Measurements from ENCODE around the gene DISC1. TPM values are rescaled to one million over a fixed set of nuclear protein-coding genes. Genes with fewer than 3 reads are reported as not detected.

Gene DISC1
- total RNA-seq, 1 donor from 2014 or later: 3.5 TPM

DNA sequence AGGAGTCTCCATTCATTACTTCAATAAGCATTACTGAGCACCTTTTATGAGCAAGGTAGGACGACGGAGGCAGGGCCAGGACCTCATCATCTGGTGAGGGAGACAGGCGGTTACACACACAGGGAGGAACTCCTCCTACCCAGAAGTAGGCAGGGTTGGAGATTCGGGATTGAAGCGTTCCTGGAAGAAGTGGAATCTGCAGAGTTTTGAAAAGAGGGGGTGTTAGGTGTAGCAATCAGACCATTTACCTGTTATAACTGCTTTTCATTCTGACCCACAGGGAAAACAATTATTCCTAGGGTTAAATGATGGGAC lies 392.4 kb downstream of the DISC1 start:
- intact Hi-C loops (cut with micrococcal nuclease): no loop called here
- H3K4me1 ChIP-seq: peaks cover 3% of the 10 kb centered on the region
- no peak overlapping the region for H3K27ac ChIP-seq (replicated peaks)
- no peaks in the 10 kb centered on the region for H3K27me3 ChIP-seq (ENCODE audit: low read depth)
- H3K9me3 ChIP-seq (replicated peaks): no peaks in the 10 kb centered on the region
- no peaks in the 10 kb centered on the region for H3K36me3 ChIP-seq
- no peak for DNase-seq
- H3K4me3 ChIP-seq: no peak overlapping the region
- TF ChIP-seq, protein P1, sequence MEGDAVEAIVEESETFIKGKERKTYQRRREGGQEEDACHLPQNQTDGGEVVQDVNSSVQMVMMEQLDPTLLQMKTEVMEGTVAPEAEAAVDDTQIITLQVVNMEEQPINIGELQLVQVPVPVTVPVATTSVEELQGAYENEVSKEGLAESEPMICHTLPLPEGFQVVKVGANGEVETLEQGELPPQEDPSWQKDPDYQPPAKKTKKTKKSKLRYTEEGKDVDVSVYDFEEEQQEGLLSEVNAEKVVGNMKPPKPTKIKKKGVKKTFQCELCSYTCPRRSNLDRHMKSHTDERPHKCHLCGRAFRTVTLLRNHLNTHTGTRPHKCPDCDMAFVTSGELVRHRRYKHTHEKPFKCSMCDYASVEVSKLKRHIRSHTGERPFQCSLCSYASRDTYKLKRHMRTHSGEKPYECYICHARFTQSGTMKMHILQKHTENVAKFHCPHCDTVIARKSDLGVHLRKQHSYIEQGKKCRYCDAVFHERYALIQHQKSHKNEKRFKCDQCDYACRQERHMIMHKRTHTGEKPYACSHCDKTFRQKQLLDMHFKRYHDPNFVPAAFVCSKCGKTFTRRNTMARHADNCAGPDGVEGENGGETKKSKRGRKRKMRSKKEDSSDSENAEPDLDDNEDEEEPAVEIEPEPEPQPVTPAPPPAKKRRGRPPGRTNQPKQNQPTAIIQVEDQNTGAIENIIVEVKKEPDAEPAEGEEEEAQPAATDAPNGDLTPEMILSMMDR (IDR thresholded peaks at IDR 0.05; ENCODE audit: borderline replicate concordance): no peak

DNA sequence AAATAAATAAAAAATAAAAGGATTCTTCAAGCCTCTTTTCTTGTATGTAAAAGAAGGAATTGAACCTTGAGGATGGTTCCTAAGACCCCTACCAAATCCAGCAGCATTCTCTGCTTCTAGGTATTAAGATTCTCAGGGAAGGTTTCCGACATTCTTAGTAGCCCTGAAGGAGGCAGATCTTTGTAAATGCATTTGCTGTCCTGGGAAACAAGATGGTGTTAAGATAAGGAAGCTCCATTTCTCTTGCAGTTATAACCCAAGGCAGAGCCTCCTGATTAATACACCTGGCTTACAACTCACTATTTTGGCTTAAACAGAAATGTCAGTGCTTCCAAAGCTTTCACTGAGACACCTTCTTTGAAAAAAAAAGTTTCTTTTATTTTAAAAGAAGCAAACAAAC lies 393.8 kb downstream of the DISC1 start:
- DNase-seq: no peak
- Histone ChIP-seq H3K36me3 (no peaks in the 10 kb centered on the region), H3K27ac (replicated peaks) (no peak overlapping the region), H3K4me1 (no peaks in the 10 kb centered on the region), H3K4me3 (no peak overlapping the region), H3K9me3 (replicated peaks) (no peaks in the 10 kb centered on the region), H3K27me3 (ENCODE audit: low read depth) (no peaks in the 10 kb centered on the region)
- intact Hi-C loops (cut with micrococcal nuclease): no loop called here
- TF ChIP-seq, protein P1 (IDR thresholded peaks at IDR 0.05; ENCODE audit: borderline replicate concordance): no peak

DNA sequence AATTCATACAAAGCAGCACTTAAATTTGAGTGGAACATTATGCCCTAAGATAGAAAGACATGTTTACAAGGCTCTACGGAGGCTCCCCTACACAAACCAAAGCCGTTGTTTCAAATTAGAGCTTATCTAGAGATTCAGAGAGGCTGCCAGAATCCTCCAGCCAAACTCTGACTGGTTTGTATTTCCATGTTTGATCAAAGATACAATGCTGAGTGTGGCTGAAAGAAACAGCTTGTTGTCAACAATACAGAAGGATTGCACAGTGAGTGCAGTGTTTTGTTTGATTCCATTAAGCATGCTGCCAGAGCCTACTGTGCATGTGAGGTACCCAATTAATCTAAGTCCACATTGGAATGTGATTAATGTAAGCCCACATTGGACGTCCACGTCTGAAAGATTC lies 402.7 kb downstream of the DISC1 start:
- Histone ChIP-seq H3K4me3 (no peak overlapping the region), H3K4me1 (peaks cover 9% of the 10 kb centered on the region), H3K27me3 (ENCODE audit: low read depth) (no peaks in the 10 kb centered on the region), H3K27ac (replicated peaks) (no peak overlapping the region), H3K9me3 (replicated peaks) (no peaks in the 10 kb centered on the region), H3K36me3 (peaks cover 14% of the 10 kb centered on the region)
- intact Hi-C loops (cut with micrococcal nuclease): no loop called here
- TF ChIP-seq, protein P1 (IDR thresholded peaks at IDR 0.05; ENCODE audit: borderline replicate concordance): no peak
- no peak for DNase-seq

DNA sequence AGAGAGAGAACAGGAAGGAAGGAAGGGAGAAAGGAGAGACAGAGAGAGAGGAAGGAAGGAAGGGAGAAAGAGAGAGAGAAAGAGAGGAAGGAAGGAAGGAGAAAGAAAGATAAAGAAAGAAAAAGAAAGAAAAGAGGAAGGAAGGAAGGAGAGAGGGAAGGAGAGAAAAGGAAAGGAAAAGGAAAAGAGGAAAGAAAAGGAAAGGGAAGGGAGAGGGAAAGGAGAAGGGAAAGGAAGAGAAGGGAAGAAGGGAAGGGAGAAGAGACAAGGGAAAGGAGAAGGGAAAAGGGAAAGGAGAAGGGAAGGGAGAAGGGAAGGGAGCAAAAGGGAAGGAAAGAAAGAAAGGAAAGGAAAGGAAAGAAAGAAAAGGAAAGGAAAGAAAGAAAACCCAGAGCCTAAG lies 404.6 kb downstream of the DISC1 start:
- H3K27ac ChIP-seq (replicated peaks): no peak overlapping the region
- intact Hi-C loops (cut with micrococcal nuclease): no loop called here
- peaks cover 14% of the 10 kb centered on the region for H3K36me3 ChIP-seq
- H3K4me3 ChIP-seq: no peak overlapping the region
- peaks cover 9% of the 10 kb centered on the region for H3K4me1 ChIP-seq
- DNase-seq: no peak
- H3K9me3 ChIP-seq (replicated peaks): no peaks in the 10 kb centered on the region
- H3K27me3 ChIP-seq (ENCODE audit: low read depth): no peaks in the 10 kb centered on the region
- TF ChIP-seq, protein P1 (IDR thresholded peaks at IDR 0.05; ENCODE audit: borderline replicate concordance): no peak

DNA sequence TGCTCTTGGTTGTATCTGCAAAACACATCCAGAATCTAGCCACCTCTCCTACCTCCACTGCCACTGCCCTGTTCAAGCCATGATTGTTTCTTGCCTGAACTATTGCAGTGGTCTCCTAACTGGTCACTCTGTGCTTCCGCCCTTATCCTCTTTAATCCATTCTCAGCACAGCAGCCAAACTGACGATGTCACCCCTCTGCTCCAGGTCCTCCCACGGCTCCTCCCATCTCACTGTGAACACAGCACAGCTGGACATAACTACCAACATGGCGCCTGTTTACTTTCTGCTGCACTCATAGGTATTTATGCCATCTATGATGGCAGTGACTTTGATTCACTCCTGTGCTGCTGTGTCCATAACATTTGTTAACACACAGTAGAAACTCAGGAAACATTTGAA lies 406.7 kb downstream of the DISC1 start:
- peaks cover 5% of the 10 kb centered on the region for H3K36me3 ChIP-seq
- H3K4me3 ChIP-seq: no peak overlapping the region
- H3K27me3 ChIP-seq (ENCODE audit: low read depth): no peaks in the 10 kb centered on the region
- TF ChIP-seq, protein P1 (IDR thresholded peaks at IDR 0.05; ENCODE audit: borderline replicate concordance): no peak
- DNase-seq: no peak
- intact Hi-C loops (cut with micrococcal nuclease): no loop called here
- no peaks in the 10 kb centered on the region for H3K9me3 ChIP-seq (replicated peaks)
- H3K27ac ChIP-seq (replicated peaks): no peak overlapping the region
- peaks cover 11% of the 10 kb centered on the region for H3K4me1 ChIP-seq

DNA sequence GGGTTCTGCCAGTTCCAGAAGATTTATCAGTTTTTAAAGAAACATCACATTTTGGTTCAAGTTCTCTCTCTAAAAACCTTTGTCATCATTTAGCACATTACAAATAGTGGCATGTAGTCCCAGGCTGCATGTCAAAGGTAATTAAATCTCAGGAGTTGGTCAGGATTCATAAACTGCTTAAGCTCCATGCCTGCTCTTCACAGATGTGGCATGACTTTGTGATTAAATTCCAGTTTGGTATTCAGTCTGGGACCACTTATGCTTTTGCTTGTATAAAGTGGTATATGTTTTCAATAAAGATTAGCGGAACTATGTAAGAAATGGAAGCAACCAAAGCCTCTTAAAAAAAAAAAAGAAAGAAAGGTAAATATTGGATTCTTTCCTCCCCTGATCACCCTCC lies 408.0 kb downstream of the DISC1 start:
- TF ChIP-seq, protein P1 (IDR thresholded peaks at IDR 0.05; ENCODE audit: borderline replicate concordance): no peak
- no peak overlapping the region for H3K27ac ChIP-seq (replicated peaks)
- intact Hi-C loops (cut with micrococcal nuclease): no loop called here
- no peaks in the 10 kb centered on the region for H3K27me3 ChIP-seq (ENCODE audit: low read depth)
- H3K4me1 ChIP-seq: peaks cover 17% of the 10 kb centered on the region
- peaks cover 5% of the 10 kb centered on the region for H3K36me3 ChIP-seq
- no peaks in the 10 kb centered on the region for H3K9me3 ChIP-seq (replicated peaks)
- DNase-seq: no peak
- no peak overlapping the region for H3K4me3 ChIP-seq
